CD14-positive monocyte (primary cell): Measurements from ENCODE around the gene SHB. TPM values are rescaled to one million over a fixed set of nuclear protein-coding genes. Genes with fewer than 3 reads are reported as not detected.

ENCODE experiments used
- DNase-seq, 3 donors: peaks; one replicate each; pipeline ENCODE4 v3.0.0-alpha.2; 2011 to 2022
- H2AFZ ChIP-seq: 2 replicates; pipeline ENCODE4 v1.6.0; 2012; ENCODE audit warnings: mild to moderate bottlenecking, low read depth, low read length, inconsistent platforms; ENCODE audit not compliant: insufficient read depth, poor library complexity, severe bottlenecking
- H3K27ac ChIP-seq, 2 donors: 1 replicate in 1 of 2; 2 replicates in 1 of 2; pipeline ENCODE4 v1.5.1; 2012 to 2013; ENCODE audit warnings: low read length in 2 of 2, control low read depth in 1 of 2, inconsistent platforms in 1 of 2, low read depth in 1 of 2, mild to moderate bottlenecking in 1 of 2
- H3K27me3 ChIP-seq, 2 donors: one replicate each; pipeline versions ENCODE4 v1.6.0 to v1.6.1; 2011 to 2013; ENCODE audit warnings: low read length in 2 of 2; ENCODE audit not compliant: control insufficient read depth in 2 of 2, insufficient read depth in 2 of 2
- H3K36me3 ChIP-seq, 2 donors: replicated peaks in 1 of 2; 1 replicate in 1 of 2; 2 replicates in 1 of 2; pipeline versions ENCODE4 v1.5.1 to v1.6.1; 2012 to 2013; ENCODE audit warnings: low read length in 2 of 2, control low read depth in 1 of 2, inconsistent platforms in 1 of 2, mild to moderate bottlenecking in 1 of 2; ENCODE audit not compliant: insufficient read depth in 2 of 2, control insufficient read depth in 1 of 2
- H3K4me1 ChIP-seq, 2 donors: 1 replicate in 1 of 2; 2 replicates in 1 of 2; pipeline versions ENCODE4 v1.5.1 to v1.6.1; 2012 to 2013; ENCODE audit warnings: low read length in 2 of 2, control low read depth in 1 of 2, inconsistent platforms in 1 of 2, mild to moderate bottlenecking in 1 of 2, moderate library complexity in 1 of 2; ENCODE audit not compliant: insufficient read depth in 2 of 2, control insufficient read depth in 1 of 2
- H3K4me2 ChIP-seq: replicated peaks from 2 replicates; pipeline ENCODE3; 2012; ENCODE audit warnings: low read length, moderate library complexity, mild to moderate bottlenecking; ENCODE audit not compliant: poor library complexity, severe bottlenecking; ENCODE audit errors: extremely low read depth
- H3K4me3 ChIP-seq, 3 experiments: fragments of 200-600 bp in 1 of 3; sonication (generic) in 1 of 3; replicated peaks in 1 of 3; 1 replicate in 2 of 3; 2 replicates in 1 of 3; pipeline ENCODE4 v1.5.1; 2011 to 2013; ENCODE audit warnings: low read length in 3 of 3, mild to moderate bottlenecking in 3 of 3, control low read depth in 2 of 3, low read depth in 2 of 3, inconsistent platforms in 1 of 3, moderate library complexity in 1 of 3
- H3K79me2 ChIP-seq: 2 replicates; pipeline ENCODE4 v1.6.0; 2012; ENCODE audit warnings: mild to moderate bottlenecking, control low read depth, inconsistent platforms, low read length, moderate library complexity; ENCODE audit not compliant: insufficient read depth
- H3K9ac ChIP-seq: 2 replicates; pipeline ENCODE4 v1.6.0; 2017; ENCODE audit warnings: low read length, mild to moderate bottlenecking; ENCODE audit not compliant: insufficient read depth, poor library complexity, severe bottlenecking
- H3K9me3 ChIP-seq, 2 donors: replicated peaks in 1 of 2; 1 replicate in 1 of 2; 2 replicates in 1 of 2; pipeline versions ENCODE4 v1.5.1 to v1.6.1; 2012 to 2013; ENCODE audit warnings: low read length in 2 of 2, control low read depth in 1 of 2; ENCODE audit not compliant: control insufficient read depth in 1 of 2, insufficient read depth in 1 of 2
- H4K20me1 ChIP-seq: 2 replicates; pipeline ENCODE4 v1.6.0; 2012; ENCODE audit warnings: mild to moderate bottlenecking, low read length, control low read depth, moderate library complexity; ENCODE audit not compliant: insufficient read depth
- H3K27ac Mint-ChIP-seq, 7 donors: one replicate each; pipeline ENCODE4 v1.8.0; 2020; ENCODE audit warnings: mild to moderate bottlenecking in 7 of 7, mixed read lengths in 7 of 7, moderate library complexity in 6 of 7, inconsistent platforms in 2 of 7
- H3K27me3 Mint-ChIP-seq, 3 donors: one replicate each; pipeline ENCODE4 v1.8.0; 2021 to 2022; ENCODE audit warnings: low read depth in 3 of 3, mild to moderate bottlenecking in 3 of 3, mixed read lengths in 3 of 3, moderate library complexity in 3 of 3, inconsistent platforms in 1 of 3
- H3K36me3 Mint-ChIP-seq, 2 donors: one replicate each; pipeline ENCODE4 v1.8.0; 2020; ENCODE audit warnings: mixed read lengths in 2 of 2, inconsistent platforms in 1 of 2, mild to moderate bottlenecking in 1 of 2
- H3K4me1 Mint-ChIP-seq: one replicate; pipeline ENCODE4 v1.8.0; 2020; ENCODE audit warnings: mild to moderate bottlenecking, mixed read lengths
- H3K4me3 Mint-ChIP-seq, 2 donors: one replicate each; pipeline ENCODE4 v1.8.0; 2020; ENCODE audit warnings: mild to moderate bottlenecking in 2 of 2, mixed read lengths in 2 of 2, moderate library complexity in 1 of 2
- H3K9me3 Mint-ChIP-seq, 7 donors: one replicate each; pipeline ENCODE4 v1.8.0; 2020 to 2022; ENCODE audit warnings: mixed read lengths in 7 of 7, mild to moderate bottlenecking in 6 of 7, moderate library complexity in 6 of 7, inconsistent platforms in 2 of 7
- CTCF ChIP-seq: fragments of 200-600 bp; IDR thresholded peaks from one replicate; pipeline ENCODE4 v1.8.0; 2022; ENCODE audit warnings: antibody characterized with exemption, mild to moderate bottlenecking
- whole genome bisulfite sequencing: methylation state at CpG from one replicate; pipeline ENCODE4 v1.1.5; 2013; ENCODE audit warnings: missing lambda C conversion rate; ENCODE audit not compliant: insufficient coverage; 5-methylcytosine and 5-hydroxymethylcytosine counted together
- intact Hi-C, 2 donors: fragments of 100-400 bp; cut with micrococcal nuclease; formaldehyde crosslinking; loops; one replicate each; pipeline versions ENCODE4 v1.15.0 to v1.15.1; 2023
- polyA plus RNA-seq, 3 donors: library from polyadenylated mRNA; depleted of rRNA in 1 of 3; unstranded in 2 of 3; stranded (reverse) in 1 of 3; fragments of 300-500 nt in 2 of 3; fragments of >200 nt in 1 of 3; fragmentation: Illumina TruSeq in 2 of 3; gene quantifications; 1 replicate in 2 of 3; 2 replicates in 1 of 3; pipeline ENCODE4 v1.2.3, GENCODE V29; 2012 to 2021

SHB gene
- polyA plus RNA-seq, 3 donors: 0.27 to 1.3 (median 0.31) TPM

GRCh38 chr9:37984278-37984671, 84.8 kb downstream of the SHB start:
- Histone ChIP-seq H3K9me3 (no peaks in the 10 kb centered on the region), H4K20me1 (no peaks in the 10 kb centered on the region), H2AFZ (no peak overlapping the region), H3K27ac (no peak overlapping the region), H3K27me3 (no peaks in the 10 kb centered on the region), H3K79me2 (no peaks in the 10 kb centered on the region), H3K36me3 (no peaks in the 10 kb centered on the region), H3K4me3 (no peak overlapping the region), H3K4me2 (no peak overlapping the region), H3K9ac (no peak overlapping the region), H3K4me1 (no peaks in the 10 kb centered on the region)
- intact Hi-C loops: no loop called here
- Mint-ChIP-seq H3K4me3 (no peak overlapping the region), H3K9me3 (no peaks in the 10 kb centered on the region), H3K27ac (no peak overlapping the region), H3K4me1 (peaks cover 1% of the 10 kb centered on the region), H3K36me3 (no peaks in the 10 kb centered on the region), H3K27me3 (peaks cover 0 to 3% (median 2%) of the 10 kb centered on the region in 3 donors)
- TF ChIP-seq CTCF: no peak
- 93% methylated on average over 5 of the region's 5 CpGs for WGBS
- no peak for DNase-seq

DNA sequence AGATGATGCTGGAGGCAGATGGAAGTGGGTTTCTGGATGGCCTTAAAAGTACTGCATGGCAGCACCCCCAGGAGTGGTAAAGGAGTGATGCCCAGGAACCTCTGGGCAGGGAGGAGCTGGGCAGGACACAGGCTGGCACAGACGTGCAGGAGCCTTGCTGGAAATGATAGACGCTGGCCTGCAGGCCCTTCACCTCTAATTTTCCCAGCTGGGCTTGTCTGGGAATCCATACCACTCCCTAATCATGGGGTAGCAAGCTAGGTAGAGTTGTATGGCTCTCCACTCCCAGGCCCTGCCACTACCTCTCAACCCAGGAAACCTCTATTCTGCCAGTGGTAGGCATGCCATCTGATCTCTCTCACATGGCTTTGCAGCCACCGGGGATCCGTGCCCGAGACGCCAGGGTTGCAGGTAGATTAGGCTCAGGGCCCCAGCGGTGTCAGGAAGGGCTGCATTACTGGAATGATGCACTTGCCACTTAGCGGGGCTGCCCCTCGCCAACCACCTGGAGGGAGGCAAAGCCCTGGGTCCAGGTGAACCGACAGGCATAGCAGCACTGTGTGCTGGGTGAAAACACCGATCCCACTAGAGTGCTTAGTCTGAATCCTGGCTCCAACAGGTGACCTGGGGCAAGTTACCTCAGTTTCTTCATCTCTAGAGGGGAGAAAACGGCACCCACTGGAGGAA, 85.5 kb downstream of the SHB start:
- intact Hi-C loops: no loop called here
- H3K9me3 ChIP-seq: no peaks in the 10 kb centered on the region
- H3K4me2 ChIP-seq: no peak overlapping the region
- Mint-ChIP-seq H3K36me3 (peaks cover 0 to 2% of the 10 kb centered on the region in 2 donors), H3K27ac (no peak overlapping the region), H3K4me3 (no peak overlapping the region), H3K4me1 (no peaks in the 10 kb centered on the region), H3K27me3 (peaks cover 0 to 3% (median 2%) of the 10 kb centered on the region in 3 donors), H3K9me3 (no peaks in the 10 kb centered on the region)
- no peaks in the 10 kb centered on the region for H3K4me1 ChIP-seq
- no peaks in the 10 kb centered on the region for H3K36me3 ChIP-seq
- no peak overlapping the region for H3K4me3 ChIP-seq
- H3K27me3 ChIP-seq: no peaks in the 10 kb centered on the region
- 87% methylated on average over 8 of the region's 12 CpGs for WGBS
- TF ChIP-seq CTCF: no peak
- no peaks in the 10 kb centered on the region for H3K79me2 ChIP-seq
- no peak overlapping the region for H2AFZ ChIP-seq
- DNase-seq: no peak
- H4K20me1 ChIP-seq: no peaks in the 10 kb centered on the region
- H3K9ac ChIP-seq: no peak overlapping the region
- H3K27ac ChIP-seq: no peak overlapping the region
